Measurements from ENCODE around the gene ZNF302.
"Not testable (repeated sequence)": the region's sequence is repeated elsewhere in the genome, so short reads cannot be mapped to it uniquely, and the experiment has no call there.

The ZNF302 gene

DNA sequence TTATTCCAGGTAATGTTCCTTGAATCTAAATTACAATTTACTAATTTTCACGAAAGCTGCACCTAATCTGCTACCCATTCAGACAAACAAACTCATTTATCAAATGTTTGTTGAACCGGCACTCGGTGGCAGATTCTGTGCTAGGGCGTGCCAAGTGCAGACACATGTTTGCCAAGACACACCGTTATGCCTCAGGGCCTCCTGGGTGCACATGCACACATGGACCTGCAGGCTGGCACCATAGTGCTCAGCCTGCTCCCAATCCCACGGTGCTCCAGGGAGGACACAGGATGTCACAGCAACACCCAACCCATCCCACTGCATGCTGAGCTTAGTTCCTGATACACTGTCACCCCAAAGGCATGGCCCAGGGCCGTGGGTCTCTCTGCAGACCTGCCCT lies 8.2 kb upstream of the ZNF302 start:
- no peak for DNase-seq (ENCODE audit: low read depth in 3 of 3, low spot score in 1 of 3)

DNA sequence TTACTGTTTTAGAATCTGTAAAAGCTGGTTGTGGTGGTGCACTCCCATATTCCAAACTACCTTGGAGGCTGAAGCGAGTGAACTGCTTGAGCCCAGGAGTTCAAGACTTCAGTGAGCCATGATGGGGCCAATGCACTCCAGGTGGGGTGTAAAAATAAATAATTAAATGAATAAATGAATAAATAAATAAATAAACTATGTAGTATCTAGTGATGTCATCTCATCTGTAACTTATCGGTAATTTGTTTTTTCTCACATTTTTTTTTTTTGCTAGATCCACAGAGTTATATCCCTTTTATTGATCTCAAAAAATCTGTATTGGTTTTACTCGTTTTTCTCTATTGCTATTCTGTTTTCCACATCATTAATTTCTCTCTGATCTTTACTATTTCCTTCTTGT lies 5.5 kb upstream of the ZNF302 start:
- no peak for DNase-seq (ENCODE audit: low read depth in 3 of 3, low spot score in 1 of 3)

DNA sequence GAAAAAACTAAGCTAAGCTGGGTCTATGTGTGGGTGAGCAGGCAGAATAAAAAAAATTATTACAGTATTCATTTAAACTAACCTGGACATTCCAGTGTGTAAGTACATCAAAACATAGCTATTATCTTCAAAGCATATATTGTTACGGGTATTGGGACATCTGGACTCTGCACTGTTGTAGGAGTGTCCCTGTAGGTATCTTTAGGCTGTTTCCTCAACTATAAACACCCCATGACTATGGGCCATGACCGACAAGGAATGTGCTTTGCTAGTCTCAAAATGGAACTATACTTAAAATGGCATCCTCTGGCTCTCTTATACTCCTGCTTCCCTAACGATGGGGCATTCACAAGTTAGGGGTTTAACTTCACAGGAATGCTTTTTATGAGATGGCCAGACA lies 3.9 kb upstream of the ZNF302 start:
- no peak for DNase-seq (ENCODE audit: low read depth in 3 of 3, low spot score in 1 of 3)

DNA sequence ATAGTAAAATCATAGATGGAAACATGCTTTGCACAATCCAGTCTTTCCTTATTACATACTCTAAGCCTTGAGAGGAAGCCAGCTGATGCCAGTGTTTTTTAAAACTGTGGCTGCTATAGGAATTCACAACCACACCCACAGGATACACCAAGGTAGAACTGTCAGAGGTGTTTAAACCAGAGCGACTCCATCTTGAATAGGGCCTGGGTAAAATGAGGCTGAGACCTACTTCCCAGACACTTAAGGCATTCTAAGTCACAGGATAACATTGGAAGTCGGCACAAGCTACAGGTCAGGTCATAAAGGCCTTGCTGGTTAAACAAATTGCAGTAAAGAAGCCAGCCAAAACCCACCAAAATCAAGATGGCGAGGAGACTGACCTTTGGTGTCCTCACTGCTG lies 2.2 kb upstream of the ZNF302 start:
- DNase-seq (ENCODE audit: low read depth in 3 of 3, low spot score in 1 of 3) = no peak

DNA sequence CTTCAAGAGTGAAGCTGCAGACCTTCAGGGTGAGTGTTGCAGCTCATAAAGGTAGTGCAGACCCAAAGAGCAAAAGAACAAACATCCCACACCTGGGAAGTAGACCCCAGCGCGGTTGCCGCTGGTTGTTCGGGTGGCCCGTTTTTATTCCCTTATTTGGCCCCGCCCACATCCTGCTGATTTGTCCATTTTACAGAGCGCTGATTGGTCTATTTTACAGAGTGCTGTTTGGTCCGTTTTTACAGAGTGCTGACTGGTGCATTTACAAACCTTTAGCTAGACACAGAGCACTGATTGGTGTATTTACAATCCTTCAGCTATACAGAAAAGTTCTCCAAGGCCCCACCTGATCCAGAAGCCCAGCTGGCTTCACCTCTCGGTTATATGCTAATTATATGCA lies 1.6 kb upstream of the ZNF302 start:
- DNase-seq (ENCODE audit: low read depth in 3 of 3, low spot score in 1 of 3) = no peak

DNA sequence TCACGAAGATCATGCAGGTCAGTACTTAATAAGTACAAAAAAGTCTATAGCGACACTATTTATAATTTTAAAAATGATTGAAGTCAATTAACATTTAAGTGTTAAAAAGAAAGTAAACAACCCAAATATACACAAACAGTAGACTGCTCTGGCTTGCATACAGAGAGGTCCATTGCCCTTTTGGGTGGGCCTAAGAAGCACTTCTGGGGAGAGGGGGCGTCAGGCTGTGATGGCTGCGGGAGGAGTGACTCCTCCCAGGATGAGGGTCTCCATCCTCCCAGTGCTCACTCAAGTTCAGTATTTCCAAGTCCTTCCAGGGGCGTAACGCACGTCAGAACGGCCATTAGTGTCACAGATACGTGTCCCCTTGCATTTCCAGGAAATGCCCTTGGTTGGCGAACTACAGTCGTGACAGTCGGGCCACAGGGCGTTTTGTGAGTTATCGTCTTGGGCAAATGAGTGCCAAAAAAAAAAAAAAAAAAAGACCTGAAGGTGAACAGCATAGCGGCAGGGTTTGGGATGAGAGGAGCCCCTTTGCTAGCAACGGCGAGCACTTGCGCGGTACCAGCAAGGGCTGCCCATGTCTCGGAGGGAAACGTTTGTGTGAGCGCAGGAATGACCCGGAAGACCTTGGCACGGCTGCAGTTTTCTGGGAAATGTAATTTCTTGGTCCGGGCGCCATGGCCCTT lies 637 bp upstream of the ZNF302 start, which contains the start of gene SCGB2B2:
SCGB2B2 (minus strand) TSS at position 463 of the 689 bp plus-strand sequence. CDS start 82,596 bp downstream, outside the sequence.
- DNase-seq (ENCODE audit: low read depth in 3 of 3, low spot score in 1 of 3) = peak in 1 of 3 donors; percentile 36

DNA sequence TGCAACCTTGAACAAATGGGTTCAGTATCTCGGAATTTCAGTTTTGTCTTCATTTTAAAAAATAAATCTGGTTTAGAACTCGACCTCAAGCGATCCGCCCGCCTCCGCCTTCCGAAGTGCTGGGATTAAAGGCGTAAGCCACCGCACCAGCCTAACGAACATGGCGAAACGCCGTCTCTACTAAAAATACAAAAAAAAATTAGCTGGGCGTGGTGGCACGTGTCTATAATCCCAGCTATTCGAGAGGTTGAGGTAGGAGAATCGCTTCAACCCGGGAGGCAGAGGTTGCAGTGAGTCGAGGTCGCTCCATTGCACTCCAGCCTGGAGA lies 571 bp downstream of the ZNF302 start:
- no peak for DNase-seq (ENCODE audit: low read depth in 3 of 3, low spot score in 1 of 3)

DNA sequence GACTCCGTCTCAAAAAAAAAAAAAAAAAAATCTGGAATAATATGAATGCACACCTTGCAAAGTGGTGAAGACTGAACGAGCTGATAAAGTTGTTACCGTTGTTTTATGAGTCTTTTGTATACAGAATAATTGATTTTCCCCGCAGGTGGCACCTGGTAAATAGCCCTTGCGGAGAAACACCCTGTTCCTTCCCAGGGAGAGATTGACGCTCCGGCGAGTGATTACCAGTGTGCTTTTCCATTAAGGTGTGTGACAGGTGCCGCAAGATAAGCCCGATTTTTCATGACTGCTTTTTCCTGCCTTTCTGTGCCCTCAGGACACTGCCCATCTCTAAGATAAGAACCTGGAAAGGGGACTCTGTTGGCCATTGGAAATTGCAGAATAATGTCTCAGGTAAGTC lies 943 bp downstream of the ZNF302 start:
- DNase-seq (ENCODE audit: low read depth in 3 of 3, low spot score in 1 of 3) = no peak

DNA sequence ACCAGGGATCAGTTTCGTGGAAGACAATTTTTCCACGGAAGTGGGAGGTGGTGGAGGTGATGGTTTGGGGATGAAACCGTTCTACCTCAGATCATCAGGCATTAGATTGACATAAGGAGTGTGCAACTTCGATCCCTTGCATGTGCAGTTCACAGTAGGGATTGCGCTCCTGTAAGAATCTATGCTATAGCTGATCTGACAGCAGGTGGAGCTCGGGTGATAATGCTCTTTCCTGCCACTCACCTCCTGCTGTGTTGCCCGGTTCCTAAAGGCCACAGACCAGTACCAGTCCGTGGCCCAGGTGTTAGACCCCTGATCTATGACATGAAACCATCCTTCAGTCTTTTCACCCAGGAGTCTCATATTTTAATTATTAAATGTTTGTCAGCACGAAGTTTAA lies 4.0 kb downstream of the ZNF302 start:
- DNase-seq (ENCODE audit: low read depth in 3 of 3, low spot score in 1 of 3) = no peak

DNA sequence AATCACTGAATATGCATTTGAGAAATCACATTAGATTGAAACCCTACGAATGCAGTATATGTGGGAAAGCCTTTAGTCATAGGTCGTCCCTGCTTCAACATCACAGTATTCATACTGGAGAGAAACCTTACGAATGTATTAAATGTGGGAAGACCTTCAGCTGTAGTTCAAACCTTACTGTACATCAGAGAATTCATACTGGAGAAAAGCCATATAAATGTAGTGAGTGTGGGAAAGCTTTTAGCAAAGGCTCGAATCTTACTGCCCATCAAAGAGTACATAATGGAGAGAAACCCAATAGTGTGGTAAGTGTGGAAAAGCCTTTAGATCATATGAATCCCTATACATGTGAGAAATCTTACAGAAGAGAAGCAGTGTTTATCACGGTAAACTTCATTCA lies 7.8 kb downstream of the ZNF302 start:
- not testable (repeated sequence) for DNase-seq (ENCODE audit: low read depth in 3 of 3, low spot score in 1 of 3)

DNA sequence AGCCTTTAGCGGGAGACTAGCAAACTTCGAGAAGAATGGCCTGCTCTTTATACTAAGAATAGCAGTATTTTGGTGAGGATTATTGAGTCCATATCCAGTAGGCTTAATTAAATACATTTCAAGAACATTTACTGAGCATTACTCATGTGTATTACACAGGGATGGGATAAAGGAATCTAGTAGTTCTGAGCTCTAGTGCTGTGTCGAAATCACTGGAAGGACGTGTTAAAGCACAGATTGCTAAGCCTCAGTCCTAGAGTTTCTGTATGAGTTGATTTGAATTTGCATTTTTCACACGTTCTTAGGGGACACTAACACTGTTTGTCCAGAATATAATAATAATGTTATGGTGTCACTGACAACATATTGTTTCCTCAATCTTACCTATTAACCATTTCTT lies 9.0 kb downstream of the ZNF302 start:
- no peak for DNase-seq (ENCODE audit: low read depth in 3 of 3, low spot score in 1 of 3)

DNA sequence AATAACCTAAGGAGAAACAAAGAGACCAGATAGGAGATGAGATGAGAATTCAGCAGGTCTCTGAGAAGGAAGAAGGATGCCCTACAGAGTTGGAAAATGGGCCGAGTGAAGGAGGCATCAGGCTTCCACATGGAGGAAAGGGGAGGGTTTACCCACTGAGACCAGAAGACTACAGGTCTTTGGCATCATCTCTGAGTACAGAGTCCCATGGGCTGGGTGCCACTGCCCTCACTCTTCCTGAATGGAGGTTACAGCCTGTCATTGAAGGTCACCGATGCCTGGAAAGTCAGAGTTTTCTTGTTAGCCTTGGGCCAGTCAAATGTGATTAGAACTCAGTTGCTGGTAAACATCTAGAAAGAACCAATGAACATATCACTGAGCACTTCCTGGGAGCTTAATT lies 9.9 kb downstream of the ZNF302 start:
- no peak for DNase-seq (ENCODE audit: low read depth in 3 of 3, low spot score in 1 of 3)

DNA sequence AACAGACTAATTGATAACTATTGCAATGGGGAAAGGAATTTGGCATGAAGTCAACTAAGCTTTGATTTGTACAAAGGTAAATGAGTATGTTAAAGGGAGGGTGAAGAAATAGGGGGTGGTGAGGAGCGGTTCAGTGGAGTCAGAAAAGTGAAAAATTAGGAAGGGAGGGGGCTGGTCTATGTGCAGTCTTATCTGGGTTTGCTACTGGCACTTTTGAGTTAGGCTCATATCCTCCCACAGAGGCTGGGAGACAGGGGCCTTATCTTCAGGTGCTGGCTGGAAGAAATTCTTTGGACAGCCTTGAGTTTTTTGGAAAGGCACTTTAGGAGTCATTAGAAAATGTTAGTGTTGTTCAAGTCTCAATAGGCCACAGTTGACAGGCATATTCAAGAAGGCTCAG lies 11.1 kb downstream of the ZNF302 start:
- DNase-seq (ENCODE audit: low read depth in 3 of 3, low spot score in 1 of 3) = no peak

DNA sequence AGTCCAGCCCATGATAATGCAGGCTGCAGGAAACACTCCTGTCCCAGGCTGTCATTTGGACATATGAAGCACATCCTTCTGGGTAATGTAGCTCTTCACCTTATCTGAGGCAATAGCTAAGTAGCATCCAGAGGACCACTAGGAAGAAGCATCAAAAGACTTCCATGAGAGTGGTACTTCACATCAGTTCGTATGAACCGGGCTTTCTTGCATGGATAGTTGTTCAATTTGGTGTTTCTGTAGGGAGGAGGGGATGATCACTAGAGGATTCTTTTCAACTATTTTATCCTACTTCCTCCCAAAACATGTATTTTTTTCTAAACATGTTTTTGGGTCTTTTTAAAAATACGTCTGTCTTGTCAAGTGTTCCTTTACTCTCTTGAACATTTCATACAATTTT lies 12.9 kb downstream of the ZNF302 start:
- no peak for DNase-seq (ENCODE audit: low read depth in 3 of 3, low spot score in 1 of 3)

DNA sequence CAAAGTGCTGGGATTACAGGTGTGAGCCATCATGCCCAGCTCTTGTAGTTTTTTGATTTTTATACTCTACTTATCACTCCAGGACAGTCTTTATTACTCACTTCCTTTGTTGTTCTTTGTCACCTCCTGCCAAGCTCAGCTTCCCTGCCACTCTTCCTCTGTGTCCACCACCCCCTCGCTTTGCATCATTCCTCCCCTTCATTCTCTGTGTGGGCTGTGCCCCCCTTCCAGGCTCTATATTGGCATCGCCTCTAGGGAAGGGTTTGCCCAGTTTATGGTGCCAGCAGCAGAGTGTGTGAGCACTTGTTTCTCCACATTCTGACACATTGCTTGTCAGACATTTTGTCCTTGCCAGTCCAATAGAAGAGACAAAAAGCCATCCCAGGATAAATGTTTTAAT lies 15.1 kb downstream of the ZNF302 start:
- no peak for DNase-seq (ENCODE audit: low read depth in 3 of 3, low spot score in 1 of 3)

DNA sequence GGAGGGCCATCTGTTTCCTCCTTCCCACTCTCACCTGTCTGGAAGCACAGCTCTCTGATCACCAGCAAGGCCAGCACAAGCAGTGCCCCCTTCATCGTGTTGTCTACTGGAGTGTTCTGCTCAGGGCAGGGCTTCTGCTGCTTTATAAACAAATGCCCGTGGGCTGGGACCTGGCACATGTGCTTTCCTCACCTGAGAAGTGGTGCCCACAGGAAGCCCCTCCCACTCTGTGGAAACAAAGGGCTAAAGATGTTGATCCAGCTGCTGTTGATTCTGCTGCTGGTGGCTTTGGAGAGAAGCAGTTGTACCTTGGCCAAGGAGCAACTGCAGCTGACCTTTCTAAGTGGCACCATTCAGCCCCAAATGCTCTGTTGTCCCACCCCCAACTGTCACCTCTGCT lies 30.2 kb downstream of the ZNF302 start:
- no peak for DNase-seq (ENCODE audit: low read depth in 3 of 3, low spot score in 1 of 3)

DNA sequence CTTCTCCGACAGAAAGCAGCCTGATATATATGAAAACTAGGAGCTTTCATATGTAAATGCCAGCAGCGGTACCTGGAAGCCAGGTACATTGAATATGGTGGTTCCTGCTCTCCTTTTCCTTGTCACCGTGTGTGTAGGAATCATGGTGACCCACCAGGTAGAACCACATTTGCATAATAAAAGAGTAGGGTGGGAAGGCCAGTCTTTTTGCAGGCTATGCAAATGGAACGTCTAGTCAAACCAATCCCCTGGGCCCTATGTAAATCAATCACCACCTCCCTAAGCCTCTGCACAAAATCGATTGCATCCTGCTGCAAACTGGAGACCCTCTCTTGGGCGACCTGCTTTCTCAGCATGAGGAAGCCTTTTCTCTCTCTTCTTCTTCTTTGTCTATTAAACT lies 34.4 kb downstream of the ZNF302 start:
- DNase-seq (ENCODE audit: low read depth in 3 of 3, low spot score in 1 of 3) = no peak

DNA sequence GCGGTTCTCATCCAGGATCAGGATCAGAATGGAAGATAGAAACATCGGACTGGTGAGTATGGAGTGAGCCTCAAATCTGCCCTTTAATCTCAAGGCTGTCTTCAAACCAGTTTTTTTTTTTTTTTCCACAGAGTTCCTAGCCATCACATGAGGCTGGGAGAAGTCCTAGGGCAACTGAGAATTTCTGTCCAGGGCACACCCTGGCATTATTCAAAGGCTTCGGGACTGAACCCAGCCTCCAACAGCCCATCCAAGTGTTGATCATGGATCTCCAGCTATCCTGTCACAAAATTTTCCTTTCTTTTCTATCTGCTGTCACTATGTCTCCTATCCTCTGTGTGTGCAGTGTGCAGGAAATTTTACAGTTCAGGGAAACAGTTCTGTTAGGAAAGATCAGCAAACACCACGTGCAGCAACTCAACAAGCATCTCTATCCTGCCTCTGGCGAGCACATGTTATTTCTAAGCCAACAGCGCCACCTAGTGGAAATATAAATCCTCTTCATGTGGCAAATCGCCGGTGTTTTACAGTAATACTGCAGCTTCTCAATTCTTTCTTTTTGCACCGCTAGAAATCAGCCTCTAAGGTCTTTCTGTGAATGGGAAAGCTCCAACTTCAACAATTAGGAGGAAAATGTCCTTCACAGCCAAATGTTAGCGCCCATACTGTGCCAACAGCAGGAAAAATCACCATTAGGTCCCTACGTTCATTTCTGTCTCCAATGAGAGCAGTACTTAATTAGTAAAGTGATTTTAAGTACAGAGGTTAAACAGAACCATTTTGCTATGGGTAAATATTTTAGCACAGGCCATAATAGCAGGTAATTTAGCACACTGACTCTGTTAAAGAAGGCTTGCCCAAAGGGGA lies 35.1 kb downstream of the ZNF302 start:
- peak in 2 of 3 donors; percentile 25 to 30 for DNase-seq (ENCODE audit: low read depth in 3 of 3, low spot score in 1 of 3)

DNA sequence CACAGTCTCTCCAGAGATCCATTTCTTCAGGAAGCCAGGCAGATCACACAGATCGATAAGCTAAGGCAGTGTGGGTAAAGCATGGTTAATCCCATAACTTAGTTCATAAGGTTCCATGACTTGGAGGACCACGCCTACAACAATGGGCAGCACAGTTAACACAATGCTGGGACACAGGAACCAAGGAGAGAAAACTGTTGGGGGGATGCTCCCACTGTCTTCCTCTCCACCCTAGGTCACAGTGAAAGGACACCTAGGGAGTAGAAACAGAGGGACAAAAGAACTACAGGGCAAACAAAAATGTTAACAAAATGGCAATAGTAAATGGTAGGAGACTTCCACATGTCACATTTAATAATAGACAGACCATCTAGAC lies 35.8 kb downstream of the ZNF302 start:
- DNase-seq (ENCODE audit: low read depth in 3 of 3, low spot score in 1 of 3) = no peak

DNA sequence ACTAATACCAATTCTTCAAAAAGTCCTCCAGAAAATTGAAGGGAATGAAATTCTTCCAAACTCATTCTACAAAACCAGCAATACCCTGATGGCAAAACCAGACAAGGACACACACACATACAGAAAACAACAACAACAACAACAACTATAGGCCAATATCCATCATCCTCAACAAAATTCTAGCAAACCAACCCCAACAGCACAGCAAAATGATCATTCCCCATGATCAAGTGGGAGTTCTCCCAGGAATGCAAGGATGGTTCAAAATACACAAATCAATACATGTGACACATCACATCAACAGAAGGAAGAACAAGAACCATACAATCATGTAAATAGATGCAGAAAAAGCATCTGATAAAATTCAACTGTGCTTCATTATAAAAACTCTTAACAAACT lies 37.9 kb downstream of the ZNF302 start:
- DNase-seq (ENCODE audit: low read depth in 3 of 3, low spot score in 1 of 3) = no peak

DNA sequence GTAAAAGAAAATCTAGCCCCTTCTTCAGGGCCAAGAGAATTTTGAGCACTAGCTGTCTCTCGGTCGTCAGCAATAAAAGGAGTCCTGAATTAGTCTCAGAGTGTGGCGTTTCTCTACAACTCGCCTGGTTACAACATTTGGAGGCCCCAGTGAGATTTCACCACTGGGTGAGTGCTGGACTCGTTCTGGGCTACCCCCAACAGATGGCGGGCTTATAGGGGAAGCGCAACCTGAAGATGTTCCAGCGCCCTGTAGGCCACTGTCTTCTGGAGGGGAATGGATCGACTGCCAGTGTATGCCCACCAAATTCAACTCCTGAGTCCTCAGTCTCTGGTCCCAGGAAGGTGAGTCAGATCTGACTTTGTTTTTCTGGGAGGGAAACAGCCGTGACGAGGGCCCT lies 44.9 kb downstream of the ZNF302 start:
- no peak for DNase-seq (ENCODE audit: low read depth in 3 of 3, low spot score in 1 of 3)

DNA sequence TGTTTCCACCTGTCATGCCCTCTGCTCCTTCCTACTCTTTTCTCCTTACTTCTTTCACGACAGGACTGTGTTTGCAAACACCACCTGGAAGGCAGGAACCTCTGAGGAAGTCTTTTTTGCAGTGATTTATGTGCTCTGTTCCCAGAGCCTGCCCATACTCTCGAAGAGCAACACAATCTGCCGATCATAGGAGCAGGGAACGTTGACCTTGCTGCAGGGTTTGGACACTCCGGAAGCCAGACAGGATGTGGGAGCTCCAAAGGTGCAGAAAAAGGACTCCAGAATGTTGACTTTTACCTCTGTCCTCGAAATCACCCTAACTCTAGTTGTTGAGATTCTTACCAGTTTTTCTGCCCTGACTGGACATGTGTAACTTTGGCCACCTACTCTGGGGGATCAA lies 47.9 kb downstream of the ZNF302 start:
- no peak for DNase-seq (ENCODE audit: low read depth in 3 of 3, low spot score in 1 of 3)
